B cell (primary cell): ENCODE measurements around the gene MMAB. TPM values are rescaled to one million over a fixed set of nuclear protein-coding genes. Genes with fewer than 3 reads are reported as not detected.

Experiments
- ATAC-seq: fragments of 200-7000 bp; cut with Tn5 transposase; one replicate; pipeline ENCODE4 v1.10.0; 2021; ENCODE audit warnings: low read depth, mild to moderate bottlenecking, moderate number of reproducible peaks, moderate library complexity
- CTCF ChIA-PET: fragments of 350-600 bp; sonication (Branson Sonifier 250); formaldehyde crosslinking; loops from one replicate; lab custom pipeline; 2021; ENCODE audit warnings: antibody characterized with exemption, inconsistent platforms; lab: Charles Lee
- POLR2A ChIA-PET: fragments of 350-600 bp; sonication (Branson Sonifier 250); formaldehyde crosslinking; loops from one replicate; lab custom pipeline; 2021; ENCODE audit warnings: antibody characterized with exemption; lab: Charles Lee
- DNase-seq: peaks from one replicate; pipeline ENCODE4 v3.0.0; 2013
- H2AFZ ChIP-seq: 2 replicates; pipeline ENCODE4 v1.6.1; 2012; ENCODE audit warnings: mild to moderate bottlenecking, low read depth, low read length; ENCODE audit not compliant: insufficient read depth, poor library complexity, severe bottlenecking
- H3K27ac ChIP-seq, 2 donors: 1 replicate in 1 of 2; 2 replicates in 1 of 2; pipeline ENCODE4 v1.5.1; 2012 to 2013; ENCODE audit warnings: low read length in 2 of 2, mild to moderate bottlenecking in 2 of 2, moderate library complexity in 1 of 2
- H3K27me3 ChIP-seq, 4 experiments: fragments of 200-600 bp in 1 of 4; sonication (generic) in 1 of 4; replicated peaks in 1 of 4; 1 replicate in 2 of 4; 2 replicates in 2 of 4; pipeline versions ENCODE4 v1.6.1 to v1.7.0; 2013 to 2016; ENCODE audit warnings: low read length in 3 of 4, mild to moderate bottlenecking in 2 of 4, mixed read lengths in 1 of 4, moderate library complexity in 1 of 4; ENCODE audit not compliant: insufficient read depth in 4 of 4, control insufficient read depth in 3 of 4; ENCODE audit errors: control extremely low read depth in 1 of 4
- H3K36me3 ChIP-seq, 2 experiments: replicated peaks in 1 of 2; 1 replicate in 1 of 2; 2 replicates in 1 of 2; pipeline versions ENCODE4 v1.6.1 to v1.7.1; 2013; ENCODE audit warnings: low read length in 1 of 2; ENCODE audit not compliant: insufficient read depth in 2 of 2, control insufficient read depth in 1 of 2; ENCODE audit errors: control extremely low read depth in 1 of 2, extremely low read depth in 1 of 2
- H3K4me1 ChIP-seq, 2 donors: fragments of 200-600 bp in 1 of 2; sonication (generic) in 1 of 2; 1 replicate in 1 of 2; 2 replicates in 1 of 2; pipeline versions ENCODE4 v1.5.1 to v1.6.1; 2013 to 2017; ENCODE audit warnings: low read length in 2 of 2; ENCODE audit not compliant: control insufficient read depth in 2 of 2, insufficient read depth in 2 of 2
- H3K4me2 ChIP-seq: replicated peaks from 2 replicates; pipeline ENCODE3; 2012; ENCODE audit warnings: mild to moderate bottlenecking, low read depth, low read length; ENCODE audit not compliant: poor library complexity, severe bottlenecking
- H3K4me3 ChIP-seq, 5 experiments: fragments of 200-600 bp in 1 of 5; sonication (generic) in 1 of 5; 1 replicate in 3 of 5; 2 replicates in 2 of 5; pipeline versions ENCODE4 v1.5.1 to v1.7.0; 2011 to 2016; ENCODE audit warnings: low read length in 4 of 5, mild to moderate bottlenecking in 4 of 5, low read depth in 2 of 5, control low read depth in 1 of 5, moderate library complexity in 1 of 5; ENCODE audit not compliant: insufficient read depth in 1 of 5; ENCODE audit errors: control extremely low read depth in 1 of 5, extremely low read depth in 1 of 5
- H3K79me2 ChIP-seq: fragments of 200-600 bp; sonication (generic); one replicate; pipeline ENCODE4 v1.6.0; 2016; ENCODE audit warnings: low read length; ENCODE audit not compliant: control insufficient read depth, insufficient read depth
- H3K9ac ChIP-seq: fragments of 200-600 bp; sonication (generic); 2 replicates; pipeline ENCODE4 v1.6.1; 2017; ENCODE audit warnings: mild to moderate bottlenecking, low read length, moderate library complexity
- H3K9me3 ChIP-seq, 3 donors: one replicate each; pipeline versions ENCODE4 v1.6.1 to v1.7.1; 2013; ENCODE audit warnings: low read length in 2 of 3; ENCODE audit not compliant: control insufficient read depth in 2 of 3, insufficient read depth in 1 of 3; ENCODE audit errors: control extremely low read depth in 1 of 3
- H4K20me1 ChIP-seq: 2 replicates; pipeline ENCODE4 v1.6.0; 2012; ENCODE audit warnings: mild to moderate bottlenecking, low read length; ENCODE audit not compliant: insufficient read depth, control insufficient read depth, poor library complexity, severe bottlenecking
- H3K27ac Mint-ChIP-seq: one replicate; pipeline ENCODE4 v1.8.0; 2021; ENCODE audit warnings: mixed read lengths
- H3K27me3 Mint-ChIP-seq: one replicate; pipeline ENCODE4 v1.8.0; 2021; ENCODE audit warnings: mixed read lengths
- H3K4me1 Mint-ChIP-seq: one replicate; pipeline ENCODE4 v1.8.0; 2021; ENCODE audit warnings: mixed read lengths
- H3K4me3 Mint-ChIP-seq: one replicate; pipeline ENCODE4 v1.8.0; 2021; ENCODE audit warnings: mixed read lengths
- H3K9me3 Mint-ChIP-seq: one replicate; pipeline ENCODE4 v1.8.0; 2022; ENCODE audit warnings: mixed read lengths; ENCODE audit not compliant: insufficient read depth
- CTCF ChIP-seq: fragments of 200-600 bp; IDR thresholded peaks from one replicate; pipeline ENCODE4 v1.8.0; 2022; ENCODE audit warnings: antibody characterized with exemption, mild to moderate bottlenecking
- EZH2 ChIP-seq: IDR thresholded peaks from 2 replicates; pipeline ENCODE4 v1.6.1; 2012; ENCODE audit warnings: borderline replicate concordance, low read depth, mild to moderate bottlenecking, moderate library complexity, low read length; ENCODE audit not compliant: insufficient read depth, poor library complexity, severe bottlenecking
- WGBS: methylation state at CpG from one replicate; pipeline ENCODE4 v1.1.5; 2013; ENCODE audit warnings: missing lambda C conversion rate; ENCODE audit not compliant: insufficient coverage; 5-methylcytosine and 5-hydroxymethylcytosine counted together
- intact Hi-C: fragments of 100-400 bp; cut with micrococcal nuclease; formaldehyde crosslinking; loops from one replicate; pipeline ENCODE4 v1.10.0; 2022
- polyA plus RNA-seq: library from polyadenylated mRNA; depleted of rRNA; stranded (reverse); fragments of >200 nt; gene quantifications from 2 replicates; pipeline ENCODE4 v1.2.3, GENCODE V29; 2012
- total RNA-seq, 2 donors: library from RNA; stranded (reverse); fragments of 120-200 nt in 1 of 2; gene quantifications; 1 replicate in 1 of 2; 2 replicates in 1 of 2; pipeline versions ENCODE4 v1.2.3 to v1.2.4, GENCODE V29; 2013 to 2022

MMAB gene
- total and polyA plus RNA-seq, 2 donors (not counting 1 experiment from before 2014, with no cell fraction given), result 15.0 to 20.5 TPM

GRCh38 chr12:109581334-109581691 is 8.0 kb upstream of the MMAB start:
- Histone ChIP-seq H3K27me3 (no peaks in the 10 kb centered on the region), H3K79me2 (no peaks in the 10 kb centered on the region), H3K4me1 (no peaks in the 10 kb centered on the region), H3K4me3 (no peak overlapping the region), H2AFZ (no peak overlapping the region), H4K20me1 (no peaks in the 10 kb centered on the region), H3K4me2 (no peak overlapping the region), H3K27ac (no peak overlapping the region), H3K36me3 (peaks cover 0 to 33% of the 10 kb centered on the region in 2 experiments), H3K9me3 (no peaks in the 10 kb centered on the region), H3K9ac (no peak overlapping the region)
- TF ChIP-seq CTCF, result no peak
- no peak for TF ChIP-seq EZH2
- Mint-ChIP-seq H3K4me3 (no peak overlapping the region), H3K27ac (no peak overlapping the region), H3K9me3 (no peaks in the 10 kb centered on the region), H3K4me1 (no peaks in the 10 kb centered on the region), H3K27me3 (no peaks in the 10 kb centered on the region)
- intact Hi-C loops, result no loop called here
- ATAC-seq (no peak), DNase-seq (no peak)
- ChIA-PET CTCF (no interaction called here), POLR2A (no interaction called here)
- WGBS, result 99% methylated on average over 16 of the region's 18 CpGs

- H3K4me1 Mint-ChIP-seq, result no peaks in the 10 kb centered on the region
- TF ChIP-seq EZH2 (no peak), CTCF (no peak)
- no peaks in the 10 kb centered on the region for H3K4me1 ChIP-seq
- H3K27ac ChIP-seq, result no peak overlapping the region
- H3K9me3 ChIP-seq, result no peaks in the 10 kb centered on the region
- WGBS, result 98% methylated on average over 13 of the region's 13 CpGs
- H3K9ac ChIP-seq, result no peak overlapping the region
- no peak overlapping the region for H3K4me3 Mint-ChIP-seq
- no peaks in the 10 kb centered on the region for H3K27me3 Mint-ChIP-seq
- no peaks in the 10 kb centered on the region for H4K20me1 ChIP-seq
- ATAC-seq (no peak), DNase-seq (no peak)
- H2AFZ ChIP-seq, result no peak overlapping the region
- POLR2A ChIA-PET, result no interaction called here
- no peak overlapping the region for H3K4me3 ChIP-seq
- intact Hi-C loops, result no loop called here
- H3K27ac Mint-ChIP-seq, result no peak overlapping the region
- H3K79me2 ChIP-seq, result no peaks in the 10 kb centered on the region
- H3K9me3 Mint-ChIP-seq, result no peaks in the 10 kb centered on the region
- H3K4me2 ChIP-seq, result no peak overlapping the region
- CTCF ChIA-PET, result no interaction called here
- H3K36me3 ChIP-seq, result peaks cover 0 to 35% of the 10 kb centered on the region in 2 experiments
- H3K27me3 ChIP-seq, result no peaks in the 10 kb centered on the region
These were observed 7.5 kb upstream of the MMAB start for GRCh38 chr12:109580684-109581333.
